Activated CD8-positive, alpha-beta memory T cell treated with anti-CD3 and anti-CD28 coated beads for 36 hours (primary cell): Measurements from ENCODE around the gene CHN1. TPM values are rescaled to one million over a fixed set of nuclear protein-coding genes. Genes with fewer than 3 reads are reported as not detected.

Experiments
- CTCF ChIA-PET: fragments of 350-600 bp; sonication (Branson Sonifier 250); formaldehyde crosslinking; loops from one replicate; lab custom pipeline; 2021; ENCODE audit warnings: antibody characterized with exemption; lab: Charles Lee
- POLR2A ChIA-PET: fragments of 350-600 bp; sonication (Branson Sonifier 250); formaldehyde crosslinking; loops from one replicate; lab custom pipeline; 2021; ENCODE audit warnings: antibody characterized with exemption; lab: Charles Lee
- total RNA-seq, 2 experiments: library from RNA; stranded (reverse); gene quantifications; one replicate each; pipeline ENCODE4 v1.2.3, GENCODE V29; 2021

CHN1 gene
- total RNA-seq, 2 experiments from 2014 or later: 16.6 to 17.3 TPM

- POLR2A ChIA-PET: no interaction called here
- CTCF ChIA-PET: interaction anchor here (1.0 to 2.0 kb wide), 2 partner anchors 213 to 236 kb away, joined by 5 to 9 read pairs; no protein-coding TSS in a partner anchor
These were observed 20.6 kb downstream of the CHN1 start for GRCh38 chr2:174984561-174984960.

- ChIA-PET CTCF (no interaction called here), POLR2A (no interaction called here)
These were observed 23.9 kb downstream of the CHN1 start for GRCh38 chr2:174981331-174981730.

GRCh38 chr2:174979996-174980395, 25.2 kb downstream of the CHN1 start:
- ChIA-PET POLR2A (no interaction called here), CTCF (no interaction called here)

GRCh38 chr2:174977364-174977763, 27.8 kb downstream of the CHN1 start:
- ChIA-PET POLR2A (no interaction called here), CTCF (no interaction called here)

- ChIA-PET CTCF (no interaction called here), POLR2A (no interaction called here)
These were observed 31.1 kb downstream of the CHN1 start for GRCh38 chr2:174974131-174974530.

- POLR2A ChIA-PET: interaction anchor here (0.5 kb wide), 1 partner anchor 177 kb away, joined by 3 read pairs; no protein-coding TSS in a partner anchor
- CTCF ChIA-PET: no interaction called here
These were observed 32.3 kb downstream of the CHN1 start for GRCh38 chr2:174972924-174973323.

GRCh38 chr2:174971868-174972781, 33.1 kb downstream of the CHN1 start:
- ChIA-PET POLR2A (interaction anchor here (0.5 kb wide), 1 partner anchor 176 kb away, joined by 3 read pairs; no protein-coding TSS in a partner anchor), CTCF (no interaction called here)

GRCh38 chr2:174970092-174970491, 35.1 kb downstream of the CHN1 start:
- CTCF ChIA-PET: interaction anchor here (1.4 kb wide), 1 partner anchor 221 kb away, joined by 3 read pairs; no protein-coding TSS in a partner anchor
- POLR2A ChIA-PET: no interaction called here

- CTCF ChIA-PET: interaction anchor here (1.4 kb wide), 1 partner anchor 220 kb away, joined by 3 read pairs; no protein-coding TSS in a partner anchor
- POLR2A ChIA-PET: no interaction called here
These were observed 36.0 kb downstream of the CHN1 start for GRCh38 chr2:174969091-174969734.

GRCh38 chr2:174967691-174968260, 37.4 kb downstream of the CHN1 start:
- ChIA-PET CTCF (no interaction called here), POLR2A (no interaction called here)

GRCh38 chr2:174967086-174967485, 38.1 kb downstream of the CHN1 start:
- POLR2A ChIA-PET: no interaction called here
- CTCF ChIA-PET: no interaction called here

GRCh38 chr2:174965992-174966744, 39.0 kb downstream of the CHN1 start:
- ChIA-PET CTCF (no interaction called here), POLR2A (no interaction called here)

- CTCF ChIA-PET: no interaction called here
- POLR2A ChIA-PET: no interaction called here
These were observed 39.6 kb downstream of the CHN1 start for GRCh38 chr2:174965551-174965950.

- POLR2A ChIA-PET: no interaction called here
- CTCF ChIA-PET: no interaction called here
These were observed 40.8 kb downstream of the CHN1 start for GRCh38 chr2:174964404-174964803.

- ChIA-PET POLR2A (no interaction called here), CTCF (no interaction called here)
These were observed 41.5 kb downstream of the CHN1 start for GRCh38 chr2:174963437-174964400.

GRCh38 chr2:174959787-174960186, 45.4 kb downstream of the CHN1 start:
- ChIA-PET POLR2A (no interaction called here), CTCF (no interaction called here)

- POLR2A ChIA-PET: no interaction called here
- CTCF ChIA-PET: no interaction called here
These were observed 48.1 kb downstream of the CHN1 start for GRCh38 chr2:174957050-174957449.

- POLR2A ChIA-PET: interaction anchor here (0.7 kb wide), 1 partner anchor 133 kb away, joined by 9 read pairs; no protein-coding TSS in a partner anchor
- CTCF ChIA-PET: no interaction called here
These were observed 52.6 kb downstream of the CHN1 start for GRCh38 chr2:174952607-174953006.
